WI38 (cell line): ENCODE results near the gene XPR1.

Source experiments
- H3K4me3 ChIP-seq: 2 replicates; pipeline ENCODE4 v1.5.1; 2011; ENCODE audit warnings: low read depth, mild to moderate bottlenecking, control low read depth, low read length
- TF ChIP-seq, protein P1 (sequence below): IDR thresholded peaks from 2 replicates; pipeline ENCODE4 v1.5.1; 2012; ENCODE audit warnings: low read depth, mild to moderate bottlenecking, control low read depth, low read length

XPR1 gene

DNA sequence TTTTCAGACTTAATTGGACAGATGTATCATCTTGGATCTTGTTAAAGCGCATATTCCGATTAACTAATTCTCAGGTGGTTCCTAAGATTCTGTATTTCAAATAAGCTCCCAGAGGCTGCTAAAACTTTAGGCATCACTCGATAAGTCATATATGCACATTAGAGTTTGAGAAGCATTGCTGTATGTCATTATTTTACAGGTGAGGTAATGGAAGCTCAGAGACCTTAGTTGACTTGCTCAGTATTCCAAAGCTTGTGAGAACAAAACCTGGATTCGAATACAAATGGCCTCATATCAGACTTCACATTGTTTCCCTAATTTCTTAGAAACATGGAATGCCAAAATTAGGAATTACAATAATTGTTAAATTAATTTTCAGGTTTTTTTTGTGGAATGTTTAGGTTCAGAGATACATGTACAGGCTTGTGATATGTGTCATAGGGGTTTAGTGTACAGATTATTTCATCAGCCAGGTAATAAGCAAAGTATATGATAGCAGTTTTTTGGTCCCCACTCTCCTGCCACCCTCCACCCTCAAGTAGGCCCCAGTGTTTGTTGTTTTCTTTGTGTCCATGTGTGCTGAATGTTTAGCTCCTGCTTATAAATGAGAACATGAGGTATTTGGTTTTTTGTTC is 96.8 kb downstream of the XPR1 start:
- no peak overlapping the region for H3K4me3 ChIP-seq
- TF ChIP-seq, protein P1, sequence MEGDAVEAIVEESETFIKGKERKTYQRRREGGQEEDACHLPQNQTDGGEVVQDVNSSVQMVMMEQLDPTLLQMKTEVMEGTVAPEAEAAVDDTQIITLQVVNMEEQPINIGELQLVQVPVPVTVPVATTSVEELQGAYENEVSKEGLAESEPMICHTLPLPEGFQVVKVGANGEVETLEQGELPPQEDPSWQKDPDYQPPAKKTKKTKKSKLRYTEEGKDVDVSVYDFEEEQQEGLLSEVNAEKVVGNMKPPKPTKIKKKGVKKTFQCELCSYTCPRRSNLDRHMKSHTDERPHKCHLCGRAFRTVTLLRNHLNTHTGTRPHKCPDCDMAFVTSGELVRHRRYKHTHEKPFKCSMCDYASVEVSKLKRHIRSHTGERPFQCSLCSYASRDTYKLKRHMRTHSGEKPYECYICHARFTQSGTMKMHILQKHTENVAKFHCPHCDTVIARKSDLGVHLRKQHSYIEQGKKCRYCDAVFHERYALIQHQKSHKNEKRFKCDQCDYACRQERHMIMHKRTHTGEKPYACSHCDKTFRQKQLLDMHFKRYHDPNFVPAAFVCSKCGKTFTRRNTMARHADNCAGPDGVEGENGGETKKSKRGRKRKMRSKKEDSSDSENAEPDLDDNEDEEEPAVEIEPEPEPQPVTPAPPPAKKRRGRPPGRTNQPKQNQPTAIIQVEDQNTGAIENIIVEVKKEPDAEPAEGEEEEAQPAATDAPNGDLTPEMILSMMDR = no peak

DNA sequence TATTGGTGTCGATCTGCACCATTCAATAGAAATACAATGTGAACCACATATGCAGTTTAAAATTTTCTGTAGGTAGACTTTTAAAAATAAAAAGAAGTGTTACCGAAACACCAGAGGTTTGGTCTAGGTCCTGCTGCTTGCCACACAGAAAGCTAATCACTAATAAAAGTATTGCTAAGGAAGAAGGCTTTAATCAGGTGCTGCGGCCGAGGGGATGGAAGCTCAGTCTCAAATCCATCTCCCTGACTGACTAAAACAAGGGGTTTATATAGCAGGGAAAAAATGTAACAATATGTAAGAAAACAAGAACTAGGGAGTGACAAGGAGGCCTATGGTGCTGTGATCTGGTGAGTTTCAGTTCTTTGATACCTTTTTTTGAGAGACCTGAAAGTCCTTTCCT is 99.3 kb downstream of the XPR1 start:
- H3K4me3 ChIP-seq = no peak overlapping the region
- TF ChIP-seq, protein P1 = no peak

DNA sequence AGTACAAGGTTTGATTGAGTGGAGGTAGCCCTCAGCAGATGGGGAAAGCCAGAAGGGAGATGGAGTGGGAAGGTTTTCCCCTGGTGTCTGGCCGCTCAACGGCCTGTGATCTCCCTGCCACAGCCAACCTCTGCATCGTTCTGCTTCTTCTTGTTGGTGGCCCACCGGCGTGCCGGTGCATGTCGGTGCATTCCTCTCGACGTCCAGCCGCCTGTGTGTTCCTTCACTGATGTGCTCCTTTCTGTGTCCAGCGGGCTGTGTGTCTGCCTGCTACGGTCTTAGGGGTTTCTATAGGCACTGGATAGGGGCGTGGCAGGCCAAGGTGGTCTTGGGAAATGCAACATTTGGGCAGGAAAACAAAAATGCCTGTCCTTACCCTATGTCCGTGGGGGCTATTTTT is 101.0 kb downstream of the XPR1 start:
- H3K4me3 ChIP-seq = no peak overlapping the region
- TF ChIP-seq, protein P1 = no peak

DNA sequence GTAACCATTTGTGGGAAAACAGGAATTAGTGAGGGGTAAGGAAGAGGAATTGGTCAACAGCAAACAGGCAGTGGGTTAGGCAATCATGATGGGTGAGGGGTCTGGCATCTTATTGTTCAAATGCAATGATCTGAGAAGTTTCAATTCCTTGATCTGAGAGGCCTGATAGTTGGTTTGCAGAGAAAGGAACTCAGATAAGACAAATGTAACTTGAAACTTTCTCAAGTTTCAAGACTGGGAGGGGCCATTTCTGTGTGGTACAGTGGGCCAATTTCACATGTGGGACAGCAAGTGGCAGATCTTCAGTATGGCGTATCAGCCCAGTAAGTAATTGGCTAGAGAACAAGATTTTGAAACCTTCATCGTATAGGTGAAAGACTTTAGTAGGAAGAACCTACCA is 102.5 kb downstream of the XPR1 start:
- H3K4me3 ChIP-seq = no peak overlapping the region
- TF ChIP-seq, protein P1 = no peak

DNA sequence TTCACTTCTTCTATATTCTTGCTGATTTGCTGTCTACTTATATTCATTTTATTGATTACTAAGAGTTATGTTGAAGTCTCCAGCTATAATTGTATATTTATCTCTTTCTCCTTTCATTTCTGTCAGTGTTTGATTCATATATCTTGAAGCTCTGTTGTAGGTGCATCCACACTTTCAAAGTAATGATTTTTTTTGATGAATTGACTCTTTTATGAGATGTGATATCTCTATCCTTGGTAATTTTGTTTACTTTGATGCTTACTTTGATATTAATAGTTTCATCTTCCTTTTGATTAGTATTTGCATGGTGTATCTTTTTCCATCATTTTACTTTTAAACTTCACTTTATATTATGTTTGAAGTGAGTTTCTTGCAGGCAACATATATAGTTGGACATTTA is 110.8 kb downstream of the XPR1 start:
- H3K4me3 ChIP-seq = no peak overlapping the region
- TF ChIP-seq, protein P1 = no peak

DNA sequence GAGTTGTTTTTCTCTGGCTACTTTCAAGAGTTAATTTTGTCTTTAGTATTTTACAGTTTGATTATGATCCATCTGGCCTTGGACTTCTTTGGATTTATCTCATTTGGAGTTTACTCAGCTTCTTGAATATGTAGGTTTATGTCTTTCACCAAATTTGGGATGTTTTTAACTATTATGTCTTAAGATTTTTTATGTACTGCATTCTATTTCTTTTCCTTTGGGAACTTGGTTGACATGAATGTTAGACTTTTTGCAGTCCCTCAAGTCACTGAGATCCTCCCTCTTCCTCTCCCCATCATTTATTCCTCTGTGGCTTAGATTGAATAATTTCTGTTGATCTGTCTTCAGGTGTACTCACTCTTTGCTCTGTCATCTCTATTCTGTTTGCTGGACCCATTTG is 112.0 kb downstream of the XPR1 start:
- TF ChIP-seq, protein P1 = no peak
- no peak overlapping the region for H3K4me3 ChIP-seq

DNA sequence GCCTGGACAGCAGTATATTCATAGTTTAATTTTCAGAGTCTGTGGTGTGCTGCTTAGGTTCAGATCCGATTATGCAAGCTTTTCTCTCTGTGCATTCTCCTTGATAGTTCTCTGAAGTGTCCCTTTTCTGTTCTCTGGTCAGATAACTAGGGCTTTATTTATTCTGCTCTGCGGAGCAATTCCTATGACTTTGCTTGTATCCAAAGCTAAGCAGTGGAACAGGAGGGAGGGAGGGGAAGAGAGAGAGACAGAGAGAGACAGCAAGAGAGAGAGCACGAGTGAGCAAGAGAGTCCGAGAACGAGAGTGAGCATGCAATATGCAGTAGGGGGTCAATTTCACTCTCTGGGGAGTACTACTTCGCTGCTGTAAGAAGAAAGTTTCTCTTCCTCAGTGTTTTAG is 113.3 kb downstream of the XPR1 start:
- no peak overlapping the region for H3K4me3 ChIP-seq
- TF ChIP-seq, protein P1 = no peak
